HG02884 (cell line): ENCODE results near the gene CDK5RAP1.

ENCODE experiments used
- ATAC-seq: cut with Tn5 transposase; IDR thresholded peaks from one replicate; pipeline ENCODE4 v1.9.1; 2021; ENCODE audit warnings: mild to moderate bottlenecking, moderate library complexity; ENCODE audit not compliant: unreplicated experiment

Gene CDK5RAP1

DNA sequence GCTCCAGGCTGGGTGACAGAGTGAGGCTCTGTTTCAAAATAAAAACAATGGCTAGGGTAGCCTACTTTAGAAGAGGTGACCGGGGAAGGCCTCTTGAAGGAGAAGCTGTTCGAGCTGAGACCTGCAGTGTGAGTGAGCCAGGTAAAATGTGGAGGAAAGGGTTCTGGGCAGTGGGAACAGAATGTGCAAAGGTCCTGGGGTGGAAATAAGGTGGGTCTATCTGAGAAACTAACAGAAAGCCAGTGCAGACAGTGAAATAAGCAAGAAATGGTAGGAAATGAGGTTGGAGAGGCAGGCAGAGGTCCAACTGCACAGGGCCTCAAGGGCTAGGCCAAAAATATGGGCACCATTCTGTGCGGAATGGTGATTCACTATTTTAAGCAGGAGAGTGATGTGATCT, 64.9 kb downstream of the CDK5RAP1 start:
- ATAC-seq, result no peak

DNA sequence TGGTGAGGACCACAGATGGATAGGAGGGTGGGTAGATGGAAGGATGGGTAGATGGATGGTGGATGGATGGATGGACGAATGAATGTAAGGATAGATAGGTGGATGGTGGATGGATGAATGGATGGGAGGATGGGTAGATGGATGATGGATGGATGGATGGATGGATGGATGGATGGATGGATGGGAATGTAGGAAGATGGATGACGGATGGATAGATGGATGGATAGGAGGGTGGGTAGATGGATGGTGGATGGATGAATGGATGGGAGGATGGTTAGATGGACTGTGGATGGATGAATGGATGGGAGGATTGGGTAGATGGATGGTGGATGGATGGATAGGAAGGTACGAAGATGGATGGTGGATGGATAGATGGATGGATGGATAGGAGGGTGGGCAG, 67.2 kb downstream of the CDK5RAP1 start:
- ATAC-seq, result no peak

- no peak for ATAC-seq
Measured at GRCh38 chr20:33333616-33334015, 67.7 kb downstream of the CDK5RAP1 start.

GRCh38 chr20:33332905-33333456, 68.3 kb downstream of the CDK5RAP1 start:
- no peak for ATAC-seq

DNA sequence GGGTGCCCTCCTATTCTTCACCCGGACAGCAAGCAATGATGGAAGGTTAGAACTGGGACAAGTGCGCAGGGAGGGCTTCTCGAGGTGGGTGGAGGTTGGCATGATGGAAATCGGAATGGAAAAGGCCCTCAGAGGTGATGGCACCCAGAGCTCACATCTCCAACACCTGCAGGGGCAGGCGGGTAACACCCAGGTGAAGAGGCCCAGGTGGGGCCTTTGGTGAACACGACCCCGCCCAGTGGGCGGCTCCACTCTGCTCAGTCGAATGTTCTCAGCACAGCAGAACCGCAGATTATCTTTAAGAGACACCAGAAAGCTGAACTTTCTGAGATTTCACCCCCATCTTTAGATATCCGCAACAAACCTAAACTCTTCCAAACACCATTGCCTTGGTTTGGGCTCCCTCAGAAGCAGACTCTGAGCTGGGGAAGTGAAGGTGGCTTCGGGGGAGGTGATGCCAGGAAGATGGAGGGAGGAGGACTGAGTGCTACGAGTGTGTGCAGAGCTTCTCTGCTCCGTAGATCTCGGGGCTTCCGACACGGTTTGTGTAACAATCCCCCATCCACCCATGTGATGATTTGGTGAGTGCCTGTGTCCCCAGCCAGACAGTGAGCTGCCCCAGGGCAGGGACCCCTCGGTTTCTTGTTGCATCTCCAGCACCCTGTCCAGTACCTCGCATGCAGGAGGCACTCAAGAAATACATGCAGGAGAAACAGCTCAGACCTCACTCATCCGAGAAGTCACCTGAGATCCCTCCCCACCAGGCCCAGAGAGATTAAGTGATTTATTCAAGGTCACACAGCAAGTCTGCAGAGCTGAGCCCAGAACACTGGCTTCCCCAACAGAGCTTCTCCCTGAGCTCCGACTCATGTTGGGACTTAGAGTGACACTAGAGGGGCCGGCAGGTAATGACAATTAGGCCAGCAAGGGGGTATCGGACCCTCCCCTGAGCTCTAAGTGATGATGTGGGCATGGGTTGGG, 72.9 kb downstream of the CDK5RAP1 start:
- ATAC-seq, result no peak

- no peak for ATAC-seq
Measured at GRCh38 chr20:33325350-33325749, 76.0 kb downstream of the CDK5RAP1 start.

DNA sequence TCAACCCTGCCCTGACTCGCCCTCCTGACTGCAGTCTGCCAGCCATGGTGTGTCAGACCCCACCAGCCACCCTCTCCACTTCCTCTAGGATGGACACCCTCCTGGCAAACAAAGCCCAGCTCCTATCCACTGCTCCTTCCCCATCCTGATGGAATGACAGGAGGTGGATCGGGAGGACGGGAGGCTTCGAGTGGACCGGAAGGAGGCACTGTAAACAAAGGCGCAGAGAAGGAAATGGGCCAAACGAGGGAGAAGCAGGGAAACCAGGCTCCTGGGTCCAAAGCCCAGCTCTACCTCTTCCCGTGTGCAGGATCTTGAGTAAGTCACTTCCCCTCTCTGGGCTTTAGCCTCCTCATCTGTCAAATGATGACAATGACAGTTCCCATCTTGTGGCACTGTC, 78.1 kb downstream of the CDK5RAP1 start:
- no peak for ATAC-seq

DNA sequence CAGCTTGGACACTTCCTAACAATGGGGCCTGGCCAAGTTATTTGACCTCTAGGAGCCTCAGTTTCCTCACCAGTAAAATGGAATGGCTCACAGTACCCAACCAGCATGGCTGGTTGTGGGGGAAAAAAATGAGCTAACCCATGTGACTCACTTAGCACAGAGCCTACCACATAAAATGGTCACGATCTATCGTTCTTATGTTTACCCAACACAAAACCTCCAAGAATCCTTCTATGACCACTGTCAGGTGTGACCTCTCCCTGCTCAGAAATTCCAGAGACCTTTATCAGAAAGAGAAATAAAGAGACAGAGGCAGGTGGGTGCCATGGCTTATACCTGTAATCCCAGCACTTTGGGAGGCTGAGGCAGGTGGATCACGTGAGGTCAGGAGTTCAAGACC, 78.9 kb downstream of the CDK5RAP1 start:
- no peak for ATAC-seq

DNA sequence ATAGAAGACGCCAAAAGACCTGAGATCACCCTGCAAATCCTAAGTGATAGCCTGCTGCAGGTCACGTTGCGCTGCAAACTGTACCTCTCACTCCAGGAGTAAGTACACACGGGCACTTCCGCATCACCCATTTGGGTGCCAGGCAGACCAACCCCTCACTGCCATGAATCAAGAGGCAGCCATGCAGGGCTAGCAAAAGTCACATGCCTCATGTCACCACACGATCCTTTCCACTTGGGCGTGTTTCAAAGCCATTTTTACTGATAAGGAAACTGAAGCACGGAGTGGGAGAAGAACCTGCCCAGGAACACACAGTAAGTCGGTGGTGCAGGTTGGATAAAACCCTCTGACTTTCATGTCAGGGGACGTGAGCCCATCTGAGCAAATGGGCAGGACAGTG, 81.3 kb downstream of the CDK5RAP1 start:
- no peak for ATAC-seq

GRCh38 chr20:33318096-33318429, 83.3 kb downstream of the CDK5RAP1 start:
- ATAC-seq, result no peak

GRCh38 chr20:33317424-33318095, 83.8 kb downstream of the CDK5RAP1 start:
- ATAC-seq, result no peak

- ATAC-seq, result no peak
Measured at GRCh38 chr20:33316958-33317357, 84.4 kb downstream of the CDK5RAP1 start.

- ATAC-seq, result no peak
Measured at GRCh38 chr20:33316343-33316742, 85.0 kb downstream of the CDK5RAP1 start.

DNA sequence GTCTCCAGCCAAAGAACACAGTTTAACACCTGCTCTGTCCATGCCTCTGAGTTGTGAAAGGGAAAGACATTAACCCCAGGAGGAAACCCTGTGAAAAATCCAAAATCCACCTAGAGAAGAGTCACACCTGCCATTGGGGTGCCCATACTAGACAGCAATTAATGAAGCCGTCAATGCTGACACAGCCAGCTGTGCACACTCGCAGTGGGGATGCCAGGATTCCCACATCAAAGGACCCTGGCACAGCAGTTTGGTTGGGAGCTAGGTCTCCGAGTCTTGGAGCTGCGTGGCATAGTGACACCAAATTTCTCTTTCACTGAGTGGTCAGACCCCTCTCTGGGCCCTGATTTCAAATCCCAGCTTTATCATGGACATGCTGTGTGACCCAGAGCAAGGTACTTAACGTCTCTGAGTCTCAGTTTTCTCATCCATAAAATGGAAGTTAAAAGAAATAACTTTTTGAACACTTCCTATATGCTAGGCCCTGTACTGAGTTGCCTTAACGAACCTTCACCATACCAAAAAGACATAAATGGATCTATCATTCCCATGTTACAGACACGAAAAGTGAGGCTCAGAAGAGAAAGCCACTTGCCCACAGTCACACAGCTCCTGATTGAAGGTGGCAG, 87.5 kb downstream of the CDK5RAP1 start:
- no peak for ATAC-seq

GRCh38 chr20:33312583-33312982, 88.7 kb downstream of the CDK5RAP1 start:
- no peak for ATAC-seq

DNA sequence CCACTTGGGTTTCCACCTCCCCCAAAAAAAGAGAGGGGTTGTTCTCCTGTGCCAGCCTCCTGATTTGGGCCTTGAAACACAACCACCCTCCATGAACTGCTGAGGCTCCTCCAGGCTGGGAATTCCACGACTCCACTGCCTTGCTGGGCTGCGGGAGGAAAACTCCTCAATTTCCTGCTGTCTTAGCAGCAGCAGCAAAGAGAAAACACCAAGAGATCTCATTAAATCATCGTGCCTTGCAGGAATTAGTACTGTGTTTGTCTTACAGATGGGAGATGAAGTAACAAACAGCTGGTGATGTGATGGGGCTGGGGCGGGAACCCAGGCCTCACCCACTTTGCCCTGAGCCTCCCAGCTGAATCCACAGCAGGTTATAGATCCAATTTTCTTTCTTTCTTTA, 89.3 kb downstream of the CDK5RAP1 start:
- no peak for ATAC-seq

- ATAC-seq, result no peak
Measured at GRCh38 chr20:33311011-33311410, 90.3 kb downstream of the CDK5RAP1 start.

DNA sequence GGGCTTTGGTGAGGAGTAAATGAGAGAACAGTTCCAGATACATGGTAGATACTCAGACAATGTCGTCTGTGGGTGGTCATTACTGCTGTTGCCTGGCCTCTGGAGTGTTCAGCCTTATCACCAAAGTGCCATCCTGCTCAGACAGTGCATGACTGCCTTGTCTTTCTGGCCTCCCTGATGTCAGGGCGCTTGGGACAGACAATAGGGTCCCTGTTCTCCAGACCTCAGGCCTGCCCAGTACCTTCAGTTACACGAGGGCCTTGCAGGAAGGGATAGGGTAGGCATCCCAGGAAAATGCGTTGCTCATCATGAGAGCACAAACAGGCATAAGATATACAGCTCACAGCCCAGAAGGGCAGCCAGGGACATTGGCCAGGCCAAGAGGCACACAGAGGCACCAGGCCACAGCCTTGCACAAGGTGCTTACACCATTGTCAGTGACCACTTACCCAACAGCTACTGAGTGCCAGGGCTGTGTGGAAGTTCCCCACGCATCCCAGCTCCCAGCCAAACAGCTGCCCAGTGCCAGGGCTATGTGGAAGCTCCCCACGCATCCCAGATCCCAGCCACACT, 90.9 kb downstream of the CDK5RAP1 start:
- no peak for ATAC-seq

GRCh38 chr20:33309631-33310030, 91.7 kb downstream of the CDK5RAP1 start:
- ATAC-seq, result no peak
